T-helper 2 cell (primary cell): ENCODE results near the gene THPO.

ENCODE experiments used
- DNase-seq, 5 experiments: peaks; one replicate each; pipeline versions ENCODE4 v3.0.0 to v3.0.0-alpha.2; 2012 to 2022

Gene THPO

DNA sequence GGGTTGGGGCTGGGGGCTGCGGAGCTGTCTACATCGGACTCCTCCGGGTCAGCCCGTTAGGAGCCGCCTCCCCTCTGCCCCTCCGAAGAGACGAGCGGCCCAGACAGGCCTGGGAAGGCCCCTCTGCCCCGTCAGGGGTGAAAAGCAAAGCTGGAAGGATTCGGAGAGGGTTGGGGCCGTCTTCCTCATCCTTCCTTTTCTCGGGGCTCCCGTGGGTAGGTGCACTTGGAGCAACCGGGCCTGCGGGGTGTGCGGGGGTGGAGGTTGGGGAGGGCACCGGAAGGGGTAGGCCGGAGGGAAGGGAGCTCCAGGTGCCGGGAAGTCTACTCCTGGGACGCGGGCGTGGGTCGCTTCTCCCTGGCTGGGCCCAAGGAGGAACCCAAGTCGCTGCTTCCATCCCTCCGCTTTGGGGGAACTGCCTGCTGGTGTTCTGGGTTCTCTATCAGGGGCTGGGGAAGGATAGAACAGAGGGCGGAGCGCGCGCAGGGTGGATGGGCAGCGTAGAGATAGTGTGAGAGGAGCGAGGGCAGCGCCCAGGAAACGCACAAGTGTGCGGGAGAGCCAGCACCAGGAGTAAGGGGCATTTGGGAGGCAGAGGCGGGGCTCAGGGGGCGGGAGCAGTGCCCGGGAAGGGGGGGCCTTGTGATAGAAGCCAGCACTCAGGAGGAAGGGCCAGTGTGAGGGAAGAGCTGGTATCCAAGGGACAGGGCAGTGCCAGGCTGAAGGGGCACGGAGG, 15.9 kb downstream of the THPO start:
- DNase-seq = peak in 3 of 5 experiments; percentile 15 to 57 (median 18)

DNA sequence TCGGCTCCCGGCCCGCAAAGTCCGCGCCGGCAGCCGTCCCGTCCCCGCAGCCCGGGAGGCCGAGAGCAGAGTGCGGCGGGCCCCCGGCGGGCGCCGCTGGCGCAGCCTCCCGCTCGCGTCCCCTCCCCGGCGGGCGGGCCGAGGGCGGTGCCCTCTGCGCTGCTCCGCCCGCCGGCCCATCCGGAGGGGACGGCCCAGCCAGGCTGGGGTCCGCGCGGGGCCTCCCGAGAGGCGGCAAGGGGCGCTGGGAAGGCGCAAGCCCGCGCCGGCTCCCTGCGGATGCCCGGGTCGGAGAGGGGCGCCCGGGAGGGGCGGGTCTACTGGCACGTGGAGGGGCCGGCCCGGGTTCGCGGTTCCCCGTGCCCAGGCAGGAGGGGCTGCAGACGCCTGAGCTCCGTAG, 16.5 kb downstream of the THPO start, which contains the start of the genes CLCN2 and POLR2H:
CLCN2 (minus strand) TSS at position 74 of the 400 bp plus-strand sequence. CDS start 126 bp downstream, outside the sequence.
POLR2H (plus strand) TSS at position 179 of the 400 bp plus-strand sequence. CDS start 1,783 bp downstream, outside the sequence.
- DNase-seq = peak in 4 of 5 experiments; percentile 23 to 46 (median 33)

DNA sequence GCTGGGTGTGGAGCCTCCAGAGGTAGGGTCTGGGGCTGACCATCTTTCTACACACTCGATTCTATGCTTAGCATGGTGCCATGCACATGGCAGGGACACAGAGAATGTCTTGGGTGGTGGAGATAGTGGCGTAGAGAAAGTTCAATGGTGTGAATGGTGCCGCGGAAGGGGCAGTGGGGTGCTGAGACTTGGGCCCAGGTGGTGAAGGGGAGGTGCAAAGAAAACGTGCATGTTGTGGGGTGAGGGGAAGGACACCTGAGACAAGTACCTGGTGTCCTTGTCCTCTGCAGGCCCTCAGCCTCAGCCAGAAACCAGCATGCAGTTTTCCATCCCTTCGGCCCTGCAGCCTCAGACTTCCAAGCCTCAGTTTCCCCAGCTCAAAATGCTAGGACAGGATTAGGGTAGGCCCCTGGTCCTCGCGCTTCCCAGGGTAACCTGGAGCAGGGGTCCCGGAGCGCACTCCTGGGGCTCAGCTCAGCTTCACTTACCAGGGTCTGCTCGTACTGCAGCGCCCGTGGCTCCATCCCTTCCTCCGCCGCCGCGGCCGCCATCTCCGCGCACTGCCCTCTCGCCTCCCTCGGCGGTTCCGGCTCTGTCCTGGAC, 17.0 kb downstream of the THPO start:
- no peak for DNase-seq

DNA sequence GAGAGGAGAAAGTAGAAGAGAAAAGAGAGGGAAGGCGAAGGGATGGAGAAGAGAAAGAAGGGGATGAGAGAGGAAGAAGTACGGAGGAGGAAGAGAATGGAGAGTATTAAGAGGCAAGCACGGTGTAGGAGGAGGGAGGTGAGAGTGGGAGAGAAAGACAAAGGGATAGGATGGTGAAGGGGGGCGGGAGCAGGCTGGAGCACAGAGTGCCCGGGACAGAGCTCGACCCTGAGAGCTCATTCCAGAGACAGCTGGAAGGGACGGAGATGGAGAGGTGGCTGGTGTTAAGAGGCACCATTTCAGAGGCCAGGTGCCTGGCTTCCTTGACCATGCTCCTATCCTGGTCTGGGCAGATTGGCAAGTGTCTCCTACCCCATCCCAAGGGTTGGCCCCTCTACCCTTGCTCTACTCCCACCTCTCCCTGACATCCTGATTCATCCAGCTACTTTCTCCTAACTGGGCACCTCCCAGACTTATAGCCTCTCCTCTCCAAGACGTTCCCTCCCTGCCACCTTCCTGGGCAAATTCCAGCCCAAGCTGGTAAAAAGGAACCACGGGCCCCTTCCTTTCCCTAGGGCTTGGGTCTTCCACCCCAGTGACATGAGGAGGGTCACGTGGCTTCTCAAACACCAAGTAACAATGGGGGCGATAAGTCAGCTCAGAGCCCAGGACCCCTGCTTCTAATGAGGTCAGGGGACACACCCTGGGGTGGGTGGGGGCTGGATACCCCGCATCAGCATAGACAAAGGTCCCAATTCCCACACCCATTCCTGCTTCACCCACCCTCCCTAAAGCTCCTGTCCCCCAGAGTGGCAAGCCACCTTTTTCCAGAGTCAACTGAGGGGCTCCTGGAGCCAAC, 17.7 kb downstream of the THPO start:
- DNase-seq = no peak

DNA sequence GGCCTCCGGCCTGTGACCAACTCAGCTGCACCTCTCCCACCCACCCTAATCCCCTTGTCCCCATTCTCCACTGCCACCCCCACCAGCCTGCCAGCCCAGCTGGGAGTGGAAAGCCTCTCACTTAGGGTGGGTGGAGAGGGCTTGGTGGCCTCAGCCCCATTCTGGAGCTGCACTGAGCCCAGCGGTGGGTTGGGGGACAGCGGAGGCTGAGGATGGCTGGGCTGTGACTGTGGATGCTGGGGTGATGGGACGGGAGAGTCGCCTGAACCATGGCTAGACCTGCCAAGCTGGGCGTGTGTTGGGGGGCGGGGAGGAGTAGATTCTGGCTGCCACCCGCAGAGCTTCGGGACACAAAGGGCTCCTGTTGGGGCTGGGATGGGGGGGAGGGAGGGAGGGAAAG, 18.4 kb downstream of the THPO start:
- no peak for DNase-seq

DNA sequence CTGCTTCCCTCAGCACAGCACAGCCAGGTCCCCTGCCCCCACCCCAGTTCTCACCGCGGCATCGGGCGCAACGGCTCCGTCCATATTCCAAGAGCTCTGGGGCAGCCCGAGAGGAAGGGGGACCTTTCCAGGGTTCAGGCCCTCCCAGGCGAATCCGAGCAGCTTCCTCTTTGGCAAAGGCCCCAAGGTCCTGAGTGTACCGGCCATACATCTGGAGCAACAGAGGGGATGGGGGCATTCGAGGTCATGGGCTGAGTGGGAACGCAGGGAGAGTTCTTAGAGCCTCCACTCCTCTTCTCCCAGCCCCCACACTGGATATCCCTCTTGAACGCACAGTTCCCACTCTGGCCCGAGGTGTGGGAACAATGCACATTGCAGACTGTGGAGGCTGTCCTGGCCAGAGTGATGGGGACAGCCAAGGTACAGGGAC, 19.1 kb downstream of the THPO start:
- no peak for DNase-seq

DNA sequence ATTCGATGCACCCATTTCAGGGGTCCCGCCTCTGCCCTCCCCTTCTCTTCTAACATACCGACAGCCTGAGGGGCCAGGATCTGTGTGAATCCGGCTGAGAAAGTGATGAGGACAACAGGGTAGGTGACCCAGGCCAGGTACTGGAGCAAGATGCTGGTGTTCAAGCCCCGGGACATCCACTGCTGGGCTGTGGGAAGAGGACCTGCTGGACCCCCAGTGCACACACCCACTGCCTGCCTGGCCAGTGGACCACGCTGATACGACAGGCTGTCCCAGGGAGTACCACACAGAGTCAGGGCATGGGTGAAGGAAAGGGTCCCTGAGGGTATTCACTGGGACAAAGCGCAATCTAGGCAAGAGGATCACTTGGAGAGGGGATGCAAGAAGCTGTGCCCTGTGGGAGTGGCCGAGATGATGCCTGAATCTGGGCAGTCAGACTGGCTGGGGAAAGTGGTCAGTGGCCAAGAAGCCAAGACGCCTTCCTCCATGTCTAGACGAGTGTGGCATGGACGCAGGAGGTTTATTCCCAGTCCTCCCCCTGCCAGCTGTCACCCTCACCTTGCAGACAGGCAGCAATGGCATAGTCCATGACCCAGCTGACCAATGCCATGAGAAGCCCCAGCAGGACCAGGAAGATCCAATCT, 19.8 kb downstream of the THPO start:
- no peak for DNase-seq

DNA sequence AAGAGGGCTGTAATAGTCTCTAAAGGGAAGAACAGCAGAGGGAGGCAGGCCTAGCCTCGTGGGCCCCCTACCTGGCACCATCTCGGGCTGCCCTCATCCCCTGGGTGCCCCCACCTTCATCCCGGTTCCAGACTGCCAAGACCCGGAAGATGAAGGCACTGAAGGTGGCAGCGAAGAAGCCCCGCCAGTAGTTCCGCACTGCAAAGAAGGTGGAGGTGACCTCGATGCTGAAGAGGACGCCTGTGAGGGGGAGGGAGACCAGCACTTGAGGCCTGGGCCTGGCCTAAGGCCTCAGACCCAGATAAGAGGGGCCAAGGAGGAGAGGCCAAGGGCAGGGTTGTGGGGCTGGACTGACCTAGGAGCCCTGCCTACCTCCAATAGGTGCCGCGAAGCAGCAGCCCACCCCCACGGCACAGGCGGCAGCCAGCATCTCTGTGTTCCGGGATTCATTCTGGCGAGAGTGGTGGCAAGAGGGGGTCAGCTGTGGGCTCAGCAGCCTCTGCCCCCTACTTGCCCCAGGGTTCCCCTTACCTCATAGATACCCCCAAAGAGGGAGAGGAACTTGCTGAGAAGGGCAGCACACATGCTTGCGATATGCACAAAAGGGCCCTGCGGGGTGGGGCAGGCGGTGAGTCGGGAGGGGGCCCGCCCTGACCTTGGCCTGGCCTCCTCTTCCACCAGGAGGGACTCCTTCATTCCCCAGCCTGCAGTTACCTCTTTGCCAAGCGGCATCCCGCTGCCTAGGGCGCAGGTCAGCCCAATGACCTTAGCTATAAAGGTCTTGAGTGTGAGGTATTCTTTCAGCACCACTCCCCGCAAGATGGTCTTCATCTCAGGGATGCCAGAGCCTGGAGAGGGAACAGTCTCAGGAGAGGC, 20.5 kb downstream of the THPO start:
- DNase-seq = no peak

DNA sequence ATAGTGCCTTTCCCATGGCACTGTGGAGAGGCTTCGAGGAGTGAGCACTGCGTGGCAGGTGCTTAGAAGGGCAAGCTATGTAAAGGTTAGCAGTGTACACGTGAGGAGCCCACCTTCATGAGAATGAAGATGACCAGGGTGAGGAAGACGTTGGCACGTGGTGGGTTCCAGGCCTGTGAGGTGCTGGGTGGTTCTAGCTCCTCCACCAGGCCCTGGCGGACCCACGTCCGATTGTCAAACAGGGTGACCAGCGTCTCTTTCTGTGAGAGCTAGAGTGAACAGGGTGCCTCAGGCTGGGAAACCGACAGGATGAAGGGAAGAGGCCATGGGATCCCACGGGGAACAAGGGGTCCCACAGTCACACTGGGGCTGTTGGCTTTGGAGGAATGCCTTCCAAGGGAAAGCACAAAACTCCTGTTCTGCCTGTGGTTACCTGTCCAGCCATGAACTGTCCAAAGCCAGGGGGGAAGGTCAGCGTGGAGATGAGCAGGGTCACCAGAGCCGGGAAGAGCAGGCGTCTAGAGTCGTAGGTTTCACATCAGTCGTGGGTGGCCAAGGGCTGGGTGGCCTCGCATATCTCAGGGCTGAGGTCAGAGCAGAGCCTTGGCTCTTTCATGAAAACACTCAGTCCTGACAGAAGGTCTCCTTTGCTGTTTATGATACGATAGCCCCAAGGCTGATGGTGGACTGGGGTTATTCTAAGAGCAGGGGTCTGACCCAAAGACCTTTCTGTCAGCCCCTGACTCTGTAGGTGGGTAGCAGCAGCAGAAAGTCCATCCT, 22.6 kb downstream of the THPO start:
- DNase-seq = no peak

DNA sequence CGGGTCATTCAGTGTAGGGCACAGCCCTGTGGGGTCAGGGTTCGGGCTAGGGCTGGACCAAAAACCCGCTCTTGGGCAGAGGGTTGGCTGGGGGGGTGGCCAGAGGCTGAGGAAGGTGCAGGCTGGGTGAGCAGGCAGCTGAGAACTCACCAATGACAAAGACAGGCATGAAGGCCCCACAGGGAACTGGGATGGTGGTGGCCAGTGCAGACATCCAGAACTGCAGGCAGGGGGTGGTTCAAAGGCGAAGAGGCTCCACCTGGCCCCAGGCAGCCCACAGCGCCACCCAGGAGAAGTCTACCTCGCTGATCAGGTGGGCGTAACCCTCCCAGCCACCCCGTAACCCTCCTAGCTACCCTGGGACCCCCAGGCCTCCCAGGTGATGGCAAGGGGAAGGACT, 23.3 kb downstream of the THPO start:
- DNase-seq = no peak

DNA sequence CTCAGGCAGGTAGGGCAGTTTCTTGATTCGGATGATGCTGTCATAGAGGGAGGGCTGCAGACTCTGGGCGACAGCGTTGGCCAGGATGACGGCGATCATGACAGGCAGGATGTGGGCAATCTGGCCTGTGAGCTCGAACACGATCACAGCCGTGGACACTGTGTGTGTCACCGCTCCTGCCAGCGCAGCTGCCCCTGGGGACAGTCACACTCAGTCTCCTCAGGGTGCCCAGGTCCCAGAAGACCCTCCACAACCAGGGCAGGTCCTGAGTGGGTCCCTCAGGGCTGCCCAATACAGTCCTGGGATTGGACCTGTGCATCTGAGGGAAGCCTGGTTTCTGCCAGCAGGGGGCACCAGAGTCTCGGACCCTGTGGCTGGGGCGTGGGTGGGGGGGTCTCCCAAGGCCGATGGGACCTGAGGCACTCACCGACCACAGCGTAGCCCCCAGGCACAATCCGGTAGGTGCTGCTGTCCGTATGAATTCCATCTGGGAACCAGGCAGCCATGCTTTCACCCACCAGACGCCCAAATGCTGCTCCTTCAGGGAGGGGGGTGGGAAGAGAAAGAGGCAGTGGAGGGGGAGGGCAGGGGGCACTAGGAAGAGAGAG, 23.8 kb downstream of the THPO start:
- peak; percentile 27 to 70 (median 49) for DNase-seq

DNA sequence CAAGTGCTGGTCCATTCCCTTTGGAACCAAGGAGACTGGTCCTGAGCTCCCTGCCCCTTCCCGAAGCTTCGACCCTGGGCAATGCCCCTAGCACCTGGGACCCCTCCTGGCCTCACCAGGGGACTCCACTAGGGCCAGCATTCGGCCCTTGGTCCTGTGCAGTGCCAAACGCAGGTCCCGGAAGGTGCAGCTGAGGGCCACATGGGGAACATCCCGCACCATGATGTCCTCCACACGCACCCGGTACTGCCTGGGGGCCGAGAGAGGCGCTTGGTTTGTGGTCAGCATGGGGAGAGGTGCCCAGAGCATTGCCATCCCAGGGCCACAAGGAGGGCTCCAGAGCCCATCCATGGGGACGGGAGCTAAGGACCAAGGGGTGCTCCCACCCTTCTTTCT, 24.5 kb downstream of the THPO start:
- DNase-seq = no peak

DNA sequence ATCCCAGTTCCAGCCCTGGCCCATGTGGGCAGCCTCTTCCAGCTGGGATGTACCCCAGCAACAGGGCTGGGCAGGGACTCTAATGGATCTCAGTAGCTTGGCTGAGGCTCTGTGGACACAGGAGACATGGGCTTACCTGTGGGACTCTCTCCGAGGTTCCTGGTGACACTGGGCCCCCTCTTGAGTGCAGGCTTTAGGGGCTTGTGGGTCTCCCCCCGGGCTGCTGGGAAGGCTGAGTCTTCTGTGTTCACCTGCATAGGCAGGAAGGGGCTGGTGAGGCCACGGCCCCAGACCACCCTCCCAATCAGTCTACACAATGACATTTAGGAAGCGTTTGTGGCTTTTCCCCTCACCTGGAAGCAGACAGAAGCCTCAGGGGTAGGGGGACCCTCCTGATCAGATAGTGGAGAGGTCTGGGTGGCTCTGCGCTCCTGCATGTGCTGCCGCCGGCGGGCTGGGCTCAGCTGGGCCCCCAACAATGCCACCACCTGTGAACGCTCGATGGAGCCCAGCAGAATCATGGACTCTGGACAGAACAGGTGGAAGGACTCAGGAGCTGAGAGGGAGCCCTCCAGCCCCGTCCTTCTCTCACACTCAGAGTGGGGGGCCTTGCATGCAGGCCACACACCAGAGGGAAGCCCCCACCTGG, 25.0 kb downstream of the THPO start:
- DNase-seq = no peak

DNA sequence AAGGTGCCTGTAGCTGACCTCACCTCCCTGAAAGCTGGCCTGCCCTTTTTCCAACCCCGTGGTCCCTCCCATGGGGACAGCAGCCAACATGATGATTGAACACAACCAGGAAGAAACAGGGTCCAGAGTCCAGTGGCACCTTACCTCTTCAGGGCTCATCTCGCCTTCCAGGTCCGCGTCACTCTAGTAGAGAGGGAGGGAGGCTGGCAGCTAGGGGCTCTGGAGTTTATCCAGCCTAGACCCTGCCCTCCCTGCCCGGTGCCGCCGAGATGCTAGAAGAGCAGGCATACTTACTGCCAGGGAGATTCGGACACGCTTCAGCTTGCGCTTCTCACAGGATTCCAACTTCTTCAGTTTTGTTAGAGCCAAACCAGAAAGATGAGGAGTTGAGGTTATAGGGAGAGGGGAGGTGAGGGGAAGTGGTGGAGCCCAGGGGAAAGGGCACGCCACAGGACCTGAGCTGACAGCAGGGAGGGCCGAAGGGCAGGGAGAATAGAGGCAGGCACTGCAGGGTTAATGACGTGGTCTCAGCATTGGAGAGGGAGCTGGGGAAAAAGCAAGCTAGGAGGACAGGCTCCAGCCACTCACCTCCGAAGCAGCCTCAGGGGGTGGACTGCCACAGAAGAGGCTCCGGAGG, 25.7 kb downstream of the THPO start:
- no peak for DNase-seq

DNA sequence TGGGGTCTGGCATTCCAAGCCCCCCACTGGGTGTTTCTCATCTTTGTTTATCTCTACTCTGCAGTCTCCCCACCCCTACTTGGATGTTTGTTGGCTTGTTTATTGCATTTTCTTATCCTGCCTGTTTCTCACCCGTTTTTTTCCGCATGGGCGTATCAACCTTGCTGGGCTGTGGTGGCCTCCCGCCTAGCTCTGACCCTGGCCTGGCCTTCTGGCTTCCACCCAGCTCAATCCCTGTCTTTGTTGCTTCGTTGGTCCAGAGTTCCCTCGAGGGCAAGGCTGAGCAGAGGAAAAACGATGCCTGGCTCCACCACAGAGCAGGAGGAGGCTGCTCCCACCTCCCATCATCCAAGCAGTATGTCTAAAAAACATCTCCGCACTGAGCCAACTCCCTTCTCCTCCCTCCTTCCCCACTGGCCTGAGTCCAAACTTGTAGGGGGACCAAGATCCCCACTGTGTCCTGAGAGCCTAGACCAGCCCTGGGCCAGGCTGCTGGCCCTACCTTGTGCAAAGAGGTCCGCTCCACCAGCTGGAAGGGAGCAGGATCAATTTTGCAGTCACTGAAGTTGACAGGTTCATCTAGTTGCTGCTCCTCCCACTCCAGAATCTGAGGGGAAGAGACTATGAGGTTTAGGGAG, 26.4 kb downstream of the THPO start:
- DNase-seq = no peak

DNA sequence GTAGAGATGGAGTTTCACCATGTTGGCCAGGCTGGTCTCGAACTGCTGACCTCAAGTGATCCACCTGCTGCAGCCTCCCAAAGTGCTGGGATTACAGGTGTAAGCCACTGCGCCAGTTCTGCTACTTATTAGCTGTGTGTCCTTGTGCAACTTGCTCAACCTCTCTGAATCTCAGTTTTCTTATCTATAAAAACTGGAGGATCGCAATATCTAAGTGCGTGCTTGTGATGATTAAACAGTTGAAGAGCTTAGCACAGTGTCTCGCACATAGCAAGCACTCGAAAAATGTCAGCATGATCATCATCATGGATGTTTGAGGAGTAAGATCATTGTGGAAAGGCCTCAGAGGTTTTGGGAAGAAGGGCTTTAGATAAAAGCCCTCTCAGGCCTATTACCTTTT, 27.4 kb downstream of the THPO start:
- no peak for DNase-seq

DNA sequence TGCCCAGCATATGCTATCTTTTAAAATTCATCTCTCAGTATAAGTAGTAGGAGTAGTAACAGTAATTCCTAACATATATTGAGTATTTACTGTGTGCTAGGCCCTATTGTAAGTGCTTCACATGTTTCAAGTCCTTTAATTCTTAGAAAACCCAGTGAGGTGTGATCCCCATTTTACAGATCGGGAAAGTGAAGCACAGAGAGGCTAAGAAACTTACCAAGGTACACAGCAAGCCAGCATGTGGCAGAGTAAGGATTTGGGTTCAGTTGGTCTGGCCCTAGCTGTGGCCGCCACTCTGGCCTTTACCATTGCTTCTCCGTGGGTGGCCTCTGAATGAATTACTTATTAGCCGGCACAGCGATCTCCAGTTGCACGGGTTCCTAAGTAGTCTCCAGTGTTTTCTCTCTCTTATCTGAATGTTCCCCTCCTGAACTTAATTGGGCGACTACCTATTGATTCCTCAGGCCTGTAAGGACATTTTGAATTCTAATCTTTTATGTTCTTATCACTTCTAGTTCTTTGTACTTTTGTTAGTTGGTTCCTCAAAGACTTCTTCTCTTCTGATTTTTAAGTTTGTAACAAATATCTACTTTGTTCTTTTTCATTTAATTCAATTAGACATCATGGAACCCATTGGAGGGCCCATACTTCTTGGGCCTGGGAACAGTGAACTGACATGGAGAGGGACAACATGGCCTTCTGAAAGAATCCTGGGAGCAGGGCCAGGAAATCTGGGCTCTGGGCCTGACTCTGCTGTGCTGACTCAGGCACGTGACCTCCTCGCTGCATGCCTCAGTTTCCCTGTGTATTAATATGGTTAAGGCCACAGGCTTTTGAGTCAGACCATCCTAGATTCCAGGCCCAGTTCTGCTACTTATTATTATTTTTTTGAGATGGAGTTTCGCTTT, 28.2 kb downstream of the THPO start:
- DNase-seq = no peak

DNA sequence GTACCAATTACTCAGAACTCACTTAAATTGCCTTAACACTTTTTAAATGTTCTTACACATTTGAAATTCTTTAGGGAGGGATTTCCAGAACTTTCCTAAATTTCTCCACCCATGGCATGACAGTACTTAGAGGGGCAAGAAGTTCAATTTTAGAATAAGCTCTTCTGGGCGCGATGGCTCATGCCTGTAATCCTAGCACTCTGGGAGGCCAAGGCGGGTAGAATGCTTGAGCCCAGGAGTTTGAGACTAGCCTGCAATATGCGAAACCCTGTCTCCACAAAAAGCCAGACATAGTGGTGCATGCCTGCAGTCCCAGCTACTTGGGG, 30.0 kb downstream of the THPO start:
- no peak for DNase-seq
